Testis (tissue), 2 donors: ENCODE measurements around the gene FRMD4B.

ENCODE experiments used
- CTCF ChIP-seq, 3 experiments: fragments of 450-650 bp in 2 of 3; fragments of 200-600 bp in 1 of 3; sonication (generic) in 1 of 3; IDR thresholded peaks; one replicate each; pipeline ENCODE4 v1.5.1; 2016 to 2019; ENCODE audit warnings: antibody characterized with exemption in 3 of 3, mild to moderate bottlenecking in 2 of 3, moderate library complexity in 1 of 3
- POLR2A ChIP-seq: fragments of 450-650 bp; IDR thresholded peaks from one replicate; pipeline ENCODE4 v1.6.1; 2017; ENCODE audit warnings: antibody characterized with exemption, mild to moderate bottlenecking, moderate library complexity

- TF ChIP-seq POLR2A, result no peak
- peak; percentile 84 to 89 (median 86) for TF ChIP-seq CTCF (IDR thresholded peaks at IDR 0.05)
These were observed 79.4 kb downstream of the FRMD4B start for GRCh38 chr3:69306239-69307185.
